ENCODE measurements around the gene MUC20.
"Not testable (repeated sequence)": the region's sequence is repeated elsewhere in the genome, so short reads cannot be mapped to it uniquely, and the experiment has no call there.

DNA sequence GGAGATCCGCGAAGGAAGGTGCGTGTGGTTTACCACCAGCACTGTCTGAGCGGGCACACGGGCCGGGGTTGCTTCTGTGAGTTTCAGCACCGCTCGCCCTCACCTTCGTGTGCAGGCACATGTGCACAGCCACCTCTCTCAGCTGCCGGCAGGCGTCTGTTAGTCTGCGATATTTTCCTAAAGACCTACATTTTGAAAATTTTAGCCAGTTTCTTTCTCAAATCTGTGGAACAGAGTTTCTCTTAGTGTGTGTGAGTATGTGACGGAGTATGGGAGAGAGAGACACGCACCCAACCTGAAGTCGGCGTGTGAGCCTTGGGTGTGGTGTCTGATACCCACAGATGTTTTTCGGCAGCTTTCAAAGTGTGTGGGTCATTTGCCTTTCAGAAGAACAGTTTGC is 49.5 kb upstream of the MUC20 start:
- TF ChIP-seq, protein P1, sequence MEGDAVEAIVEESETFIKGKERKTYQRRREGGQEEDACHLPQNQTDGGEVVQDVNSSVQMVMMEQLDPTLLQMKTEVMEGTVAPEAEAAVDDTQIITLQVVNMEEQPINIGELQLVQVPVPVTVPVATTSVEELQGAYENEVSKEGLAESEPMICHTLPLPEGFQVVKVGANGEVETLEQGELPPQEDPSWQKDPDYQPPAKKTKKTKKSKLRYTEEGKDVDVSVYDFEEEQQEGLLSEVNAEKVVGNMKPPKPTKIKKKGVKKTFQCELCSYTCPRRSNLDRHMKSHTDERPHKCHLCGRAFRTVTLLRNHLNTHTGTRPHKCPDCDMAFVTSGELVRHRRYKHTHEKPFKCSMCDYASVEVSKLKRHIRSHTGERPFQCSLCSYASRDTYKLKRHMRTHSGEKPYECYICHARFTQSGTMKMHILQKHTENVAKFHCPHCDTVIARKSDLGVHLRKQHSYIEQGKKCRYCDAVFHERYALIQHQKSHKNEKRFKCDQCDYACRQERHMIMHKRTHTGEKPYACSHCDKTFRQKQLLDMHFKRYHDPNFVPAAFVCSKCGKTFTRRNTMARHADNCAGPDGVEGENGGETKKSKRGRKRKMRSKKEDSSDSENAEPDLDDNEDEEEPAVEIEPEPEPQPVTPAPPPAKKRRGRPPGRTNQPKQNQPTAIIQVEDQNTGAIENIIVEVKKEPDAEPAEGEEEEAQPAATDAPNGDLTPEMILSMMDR (IDR thresholded peaks at IDR 0.05) = not testable (repeated sequence)
- not testable (repeated sequence) for TF ChIP-seq POLR2A, EP300 (IDR thresholded peaks at IDR 0.05)
